H7 (cell line): ENCODE data around the gene TPSB2. TPM values are rescaled to one million over a fixed set of nuclear protein-coding genes. Genes with fewer than 3 reads are reported as not detected.
A peak's percentile ranks its signal among the peaks of the same experiment; 100 is the strongest.
"Not testable (repeated sequence)": the region's sequence is repeated elsewhere in the genome, so short reads cannot be mapped to it uniquely, and the experiment has no call there.

ENCODE experiments used
- DNase-seq: peaks from one replicate; pipeline ENCODE4 v3.0.0; 2012
- H3K27me3 ChIP-seq: 2 replicates; pipeline ENCODE4 v1.6.0; 2011; ENCODE audit warnings: mild to moderate bottlenecking, low read length; ENCODE audit not compliant: control insufficient read depth, insufficient read depth
- H3K36me3 ChIP-seq: replicated peaks from 2 replicates; pipeline ENCODE4 v1.5.1; 2011; ENCODE audit warnings: low read length; ENCODE audit not compliant: control insufficient read depth, insufficient read depth
- H3K4me3 ChIP-seq: 2 replicates; pipeline ENCODE4 v1.5.1; 2011; ENCODE audit warnings: low read depth, mild to moderate bottlenecking, control low read depth, low read length, moderate library complexity; ENCODE audit not compliant: insufficient read depth
- total RNA-seq: library from RNA; depleted of rRNA; stranded (reverse); fragments of >200 nt; shearing (Covaris generic); gene quantifications from 2 replicates; pipeline ENCODE4 v1.2.3, GENCODE V29; 2014

TPSB2 gene
- total RNA-seq, 1 experiment from 2014 or later, result not detected

- H3K4me3 ChIP-seq, result no peak overlapping the region
- DNase-seq, result peak; percentile 63
- no peaks in the 10 kb centered on the region for H3K27me3 ChIP-seq
- H3K36me3 ChIP-seq, result peaks cover 2% of the 10 kb centered on the region
Observed at GRCh38 chr16:1212616-1213194, 17.3 kb downstream of the TPSB2 start.

GRCh38 chr16:1211451-1212268 is 18.3 kb downstream of the TPSB2 start:
- no peaks in the 10 kb centered on the region for H3K27me3 ChIP-seq
- H3K36me3 ChIP-seq, result no peaks in the 10 kb centered on the region; the same call in none of the 2 replicates
- H3K4me3 ChIP-seq, result no peak overlapping the region
- peak; percentile 65 for DNase-seq

GRCh38 chr16:1210461-1210860 is 19.5 kb downstream of the TPSB2 start:
- H3K27me3 ChIP-seq, result no peaks in the 10 kb centered on the region
- peak; percentile 64 for DNase-seq
- no peaks in the 10 kb centered on the region; the same call in none of the 2 replicates for H3K36me3 ChIP-seq

GRCh38 chr16:1209081-1209480 is 20.9 kb downstream of the TPSB2 start:
- DNase-seq, result peak; percentile 64
- Histone ChIP-seq H3K4me3 (no peak overlapping the region), H3K36me3 (no peaks in the 10 kb centered on the region; the same call in none of the 2 replicates), H3K27me3 (no peaks in the 10 kb centered on the region)

More at GRCh38 chr16:1210461-1210860, 19.5 kb downstream of the TPSB2 start:
- H3K4me3 ChIP-seq, result no peak overlapping the region

- H3K36me3 ChIP-seq, result no peaks in the 10 kb centered on the region; the same call in none of the 2 replicates
- H3K4me3 ChIP-seq, result no peak overlapping the region
- DNase-seq, result peak; percentile 63
- no peaks in the 10 kb centered on the region for H3K27me3 ChIP-seq
Observed at GRCh38 chr16:1208239-1208830, 21.6 kb downstream of the TPSB2 start.

DNA sequence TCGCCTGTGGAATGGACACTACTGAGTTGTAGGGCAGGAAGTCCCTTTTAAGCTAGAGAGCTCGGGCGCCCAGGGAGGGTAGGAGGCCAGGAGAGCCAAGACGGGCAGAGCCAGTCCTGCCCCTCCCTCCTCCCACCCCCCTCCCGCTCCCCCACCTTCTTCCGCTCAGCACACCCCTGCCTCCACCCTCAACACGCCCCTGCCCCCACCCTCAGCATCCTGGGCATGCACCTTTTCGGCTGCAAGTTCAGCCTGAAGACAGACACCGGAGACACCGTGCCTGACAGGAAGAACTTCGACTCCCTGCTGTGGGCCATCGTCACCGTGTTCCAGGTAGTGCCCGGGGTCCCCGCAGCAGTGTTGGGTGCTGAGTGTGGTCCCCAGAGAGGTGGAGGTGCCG is 23.2 kb downstream of the TPSB2 start:
- Histone ChIP-seq H3K4me3 (no peak overlapping the region), H3K36me3 (no peaks in the 10 kb centered on the region; the same call in none of the 2 replicates), H3K27me3 (no peaks in the 10 kb centered on the region)
- peak; percentile 67 for DNase-seq

DNA sequence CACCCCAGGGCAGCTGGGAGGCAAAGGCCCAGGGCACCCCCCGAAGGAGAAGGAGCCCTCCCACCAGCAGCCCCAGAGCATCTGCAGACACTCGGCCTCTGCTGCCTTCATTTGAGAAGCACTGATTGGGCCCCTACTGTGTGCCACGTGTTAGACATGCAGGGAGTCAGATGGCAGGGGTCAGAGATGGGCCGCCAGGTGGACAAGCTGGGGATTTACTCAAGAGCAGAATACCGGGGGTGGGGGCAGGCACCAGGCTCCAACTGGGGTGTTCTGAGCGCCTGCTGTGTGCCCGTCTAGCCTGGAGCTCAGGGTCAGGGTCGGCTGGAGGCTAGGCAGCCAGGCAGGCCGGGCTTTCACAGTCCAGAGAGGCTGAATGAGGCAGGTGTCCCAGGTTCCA is 23.7 kb downstream of the TPSB2 start:
- Histone ChIP-seq H3K27me3 (no peaks in the 10 kb centered on the region), H3K36me3 (no peaks in the 10 kb centered on the region; the same call in none of the 2 replicates), H3K4me3 (no peak overlapping the region)
- no peak for DNase-seq

DNA sequence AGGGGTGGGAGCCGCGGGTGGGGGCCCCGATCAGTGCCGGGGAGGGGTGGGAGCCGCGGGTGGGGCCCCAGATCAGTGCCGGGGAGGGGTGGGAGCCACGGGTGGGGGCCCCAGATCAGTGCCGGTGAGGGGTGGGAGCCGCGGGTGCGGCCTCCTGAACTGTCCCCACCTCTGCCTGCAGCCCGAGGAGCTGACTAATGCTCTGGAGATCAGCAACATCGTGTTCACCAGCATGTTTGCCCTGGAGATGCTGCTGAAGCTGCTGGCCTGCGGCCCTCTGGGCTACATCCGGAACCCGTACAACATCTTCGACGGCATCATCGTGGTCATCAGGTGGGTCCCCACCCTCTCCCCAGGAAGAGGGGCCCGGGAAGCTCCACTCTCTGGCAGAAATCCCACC is 25.1 kb downstream of the TPSB2 start:
- no peaks in the 10 kb centered on the region for H3K36me3 ChIP-seq
- H3K27me3 ChIP-seq, result no peaks in the 10 kb centered on the region
- H3K4me3 ChIP-seq, result no peak overlapping the region
- DNase-seq, result peak; percentile 66

GRCh38 chr16:1202274-1202673 is 27.7 kb downstream of the TPSB2 start:
- Histone ChIP-seq H3K36me3 (no peaks in the 10 kb centered on the region), H3K4me3 (no peak overlapping the region), H3K27me3 (no peaks in the 10 kb centered on the region)
- peak; percentile 62 for DNase-seq

DNA sequence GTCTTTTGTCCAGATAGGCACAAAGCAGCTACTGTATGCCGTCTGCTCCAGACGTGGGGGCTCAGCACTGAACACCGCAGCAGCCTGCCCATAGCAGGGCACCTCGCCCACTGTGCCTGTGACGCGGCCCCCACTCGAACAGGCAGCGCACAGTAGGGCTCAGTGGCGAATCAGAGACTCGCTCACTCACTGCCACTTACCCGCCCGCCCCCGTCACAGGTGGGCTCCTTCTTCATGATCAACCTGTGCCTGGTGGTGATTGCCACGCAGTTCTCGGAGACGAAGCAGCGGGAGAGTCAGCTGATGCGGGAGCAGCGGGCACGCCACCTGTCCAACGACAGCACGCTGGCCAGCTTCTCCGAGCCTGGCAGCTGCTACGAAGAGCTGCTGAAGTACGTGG is 28.5 kb downstream of the TPSB2 start:
- no peaks in the 10 kb centered on the region for H3K27me3 ChIP-seq
- no peaks in the 10 kb centered on the region for H3K36me3 ChIP-seq
- no peak for DNase-seq
- no peak overlapping the region for H3K4me3 ChIP-seq

DNA sequence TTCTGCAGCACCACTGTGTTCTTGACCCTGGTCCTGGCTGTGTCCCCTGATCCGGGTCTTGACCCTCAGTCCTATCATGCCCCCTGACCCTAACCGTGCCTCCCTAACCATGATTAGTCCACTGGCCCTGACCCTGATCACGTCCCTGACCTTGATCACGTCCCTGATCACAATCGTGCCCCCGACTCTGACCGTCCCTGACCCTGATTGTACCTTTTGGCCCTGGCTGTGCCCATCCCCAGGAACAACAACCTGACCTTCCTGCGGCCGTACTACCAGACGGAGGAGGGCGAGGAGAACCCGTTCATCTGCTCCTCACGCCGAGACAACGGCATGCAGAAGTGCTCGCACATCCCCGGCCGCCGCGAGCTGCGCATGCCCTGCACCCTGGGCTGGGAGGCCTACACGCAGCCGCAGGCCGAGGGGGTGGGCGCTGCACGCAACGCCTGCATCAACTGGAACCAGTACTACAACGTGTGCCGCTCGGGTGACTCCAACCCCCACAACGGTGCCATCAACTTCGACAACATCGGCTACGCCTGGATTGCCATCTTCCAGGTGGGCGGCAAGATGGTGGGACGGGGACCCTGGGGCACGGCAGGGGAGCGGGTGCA is 29.9 kb downstream of the TPSB2 start:
- Histone ChIP-seq H3K36me3 (no peaks in the 10 kb centered on the region), H3K27me3 (no peaks in the 10 kb centered on the region), H3K4me3 (no peak overlapping the region)
- peak; percentile 65 for DNase-seq

DNA sequence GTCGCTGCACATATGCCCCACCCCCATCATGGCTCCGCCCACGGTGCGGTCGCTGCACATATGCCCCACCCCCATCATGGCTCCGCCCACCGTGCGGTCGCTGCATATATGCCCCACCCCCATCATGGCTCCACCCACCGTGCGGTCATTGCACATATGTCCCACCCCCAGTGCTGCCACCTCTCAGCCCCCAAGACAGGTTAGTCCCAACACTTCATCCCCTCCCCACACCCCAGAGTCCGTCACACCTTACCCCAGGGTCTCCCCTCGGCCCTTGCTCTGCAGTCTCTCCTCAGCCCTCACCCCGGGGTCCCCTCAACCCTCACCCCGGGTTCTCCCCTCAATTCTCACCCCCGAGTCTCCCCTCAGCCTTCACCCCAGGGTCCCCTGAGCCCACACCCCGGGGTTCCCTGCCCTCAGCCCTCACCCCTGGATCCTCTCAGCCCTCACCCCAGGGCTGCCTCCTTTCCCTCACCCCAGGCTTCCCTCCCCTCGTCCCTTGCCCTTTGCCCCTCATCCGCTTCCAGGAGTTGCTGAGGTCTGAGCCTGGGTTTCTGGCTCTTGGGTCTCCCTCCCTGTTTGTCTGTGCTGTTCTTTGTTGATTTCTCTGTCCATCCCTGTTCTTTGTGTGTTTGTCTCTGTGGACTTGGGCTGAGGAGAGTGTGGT is 30.5 kb downstream of the TPSB2 start:
- Histone ChIP-seq H3K36me3 (no peaks in the 10 kb centered on the region), H3K27me3 (no peaks in the 10 kb centered on the region), H3K4me3 (no peak overlapping the region)
- no peak for DNase-seq

DNA sequence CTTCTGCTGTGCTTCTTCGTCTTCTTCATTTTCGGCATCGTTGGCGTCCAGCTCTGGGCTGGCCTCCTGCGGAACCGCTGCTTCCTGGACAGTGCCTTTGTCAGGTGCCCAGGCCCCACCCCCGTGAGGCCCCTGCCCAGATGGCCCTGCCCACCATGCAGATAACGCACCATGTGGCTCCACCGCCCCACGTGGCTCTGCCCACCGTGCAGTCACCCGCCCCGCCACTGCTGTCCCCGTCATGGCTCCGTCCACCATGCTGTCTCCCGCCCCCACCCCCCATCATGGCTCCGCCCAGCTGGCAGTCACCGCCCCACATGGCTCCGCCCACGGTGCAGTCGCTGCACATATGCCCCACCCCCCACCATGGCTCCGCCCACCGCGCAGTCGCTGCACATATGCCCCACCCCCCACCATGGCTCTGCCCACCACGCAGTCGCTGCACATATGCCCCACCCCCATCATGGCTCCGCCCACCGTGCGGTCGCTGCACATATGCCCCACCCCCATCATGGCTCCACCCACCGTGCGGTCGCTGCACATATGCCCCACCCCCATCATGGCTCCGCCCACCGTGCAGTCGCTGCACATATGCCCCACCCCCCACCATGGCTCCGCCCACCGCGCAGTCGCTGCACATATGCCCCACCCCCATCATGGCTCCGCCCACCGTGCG is 31.2 kb downstream of the TPSB2 start:
- H3K4me3 ChIP-seq, H3K36me3 ChIP-seq, H3K27me3 ChIP-seq, DNase-seq: not testable (repeated sequence)

DNA sequence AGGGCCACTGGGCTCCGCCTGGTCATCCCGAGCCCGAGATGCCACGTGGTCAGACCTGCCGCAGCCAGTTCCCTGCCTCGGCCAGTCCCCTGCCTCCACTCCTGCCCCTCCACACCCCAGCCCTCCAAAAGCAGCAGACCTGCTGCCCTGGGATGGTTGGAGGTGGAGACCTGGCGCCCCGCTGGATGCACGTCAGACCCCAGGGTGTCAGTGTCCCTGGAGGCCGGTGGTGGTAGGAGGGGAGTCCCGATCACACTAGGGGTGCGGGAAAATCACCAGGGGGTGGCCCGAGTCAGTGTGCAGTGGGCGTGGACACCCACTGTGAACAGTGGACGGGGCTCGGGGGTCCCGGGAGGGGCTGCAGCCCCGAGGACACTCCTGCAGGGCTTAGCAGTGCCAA is 31.8 kb downstream of the TPSB2 start:
- no peaks in the 10 kb centered on the region for H3K27me3 ChIP-seq
- no peak overlapping the region for H3K4me3 ChIP-seq
- H3K36me3 ChIP-seq, result no peaks in the 10 kb centered on the region
- no peak for DNase-seq
